Measurements from ENCODE around the gene FGF14.
"Not testable (repeated sequence)": the region's sequence is repeated elsewhere in the genome, so short reads cannot be mapped to it uniquely, and the experiment has no call there.

FGF14 gene

GRCh38 chr13:102127153-102127552 is 274.7 kb downstream of the FGF14 start:
- no peak for DNase-seq

GRCh38 chr13:102122147-102122546 is 279.7 kb downstream of the FGF14 start:
- no peak for DNase-seq

- DNase-seq: no peak
Measured at GRCh38 chr13:102117175-102117831, 284.5 kb downstream of the FGF14 start.

- DNase-seq: no peak
Measured at GRCh38 chr13:102103469-102103868, 298.4 kb downstream of the FGF14 start.

GRCh38 chr13:102100234-102100633 is 301.6 kb downstream of the FGF14 start:
- no peak for DNase-seq

GRCh38 chr13:102097708-102098107 is 304.1 kb downstream of the FGF14 start:
- no peak for DNase-seq

GRCh38 chr13:102093288-102093687 is 308.6 kb downstream of the FGF14 start:
- not testable (repeated sequence) for DNase-seq

GRCh38 chr13:102091231-102091630 is 310.6 kb downstream of the FGF14 start:
- no peak for DNase-seq

GRCh38 chr13:102090532-102090931 is 311.3 kb downstream of the FGF14 start:
- no peak for DNase-seq

GRCh38 chr13:102089722-102090121 is 312.1 kb downstream of the FGF14 start:
- no peak for DNase-seq

GRCh38 chr13:102089177-102089576 is 312.7 kb downstream of the FGF14 start:
- no peak for DNase-seq

GRCh38 chr13:102073251-102073650 is 328.6 kb downstream of the FGF14 start:
- DNase-seq: no peak

GRCh38 chr13:102071711-102072110 is 330.1 kb downstream of the FGF14 start:
- DNase-seq: no peak

GRCh38 chr13:102068323-102068722 is 333.5 kb downstream of the FGF14 start:
- not testable (repeated sequence) for DNase-seq

GRCh38 chr13:102055090-102055779 is 346.6 kb downstream of the FGF14 start:
- DNase-seq: no peak

GRCh38 chr13:102049853-102050252 is 352.0 kb downstream of the FGF14 start:
- no peak for DNase-seq

GRCh38 chr13:102045731-102046130 is 356.1 kb downstream of the FGF14 start:
- no peak for DNase-seq

- no peak for DNase-seq
Measured at GRCh38 chr13:102042746-102043145, 359.1 kb downstream of the FGF14 start.

- no peak for DNase-seq
Measured at GRCh38 chr13:102041544-102041943, 360.3 kb downstream of the FGF14 start.

GRCh38 chr13:102040812-102041211 is 361.0 kb downstream of the FGF14 start:
- no peak for DNase-seq

GRCh38 chr13:102039264-102039663 is 362.6 kb downstream of the FGF14 start:
- DNase-seq: no peak

- no peak for DNase-seq
Measured at GRCh38 chr13:102038787-102039186, 363.1 kb downstream of the FGF14 start.

GRCh38 chr13:102035969-102036368 is 365.9 kb downstream of the FGF14 start:
- no peak for DNase-seq

GRCh38 chr13:102033857-102034331 is 368.0 kb downstream of the FGF14 start:
- no peak for DNase-seq

- no peak for DNase-seq
Measured at GRCh38 chr13:102033386-102033785, 368.5 kb downstream of the FGF14 start.

All from NCI-H524 treated with DMSO at 0.1 percent for 48 hours (cell line).